K562 (cell line): Measurements from ENCODE around the gene CCT4. TPM values are rescaled to one million over a fixed set of nuclear protein-coding genes. Genes with fewer than 3 reads are reported as not detected.

Source experiments
- ATAC-seq: fragments of 200-7000 bp; cut with Tn5 transposase; 3 replicates; pipeline ENCODE4 v1.9.1; 2020; ENCODE audit warnings: moderate library complexity
- BruUV-seq: library from RNA; stranded (reverse); fragments of 400-500 nt; replicated peaks from 2 replicates; lab custom pipeline; 2021; lab: Mats Ljungman, UMichigan
- CTCF ChIA-PET: fragments of 300-600 bp; formaldehyde crosslinking; extraction: SDS; loops from one replicate; lab custom pipeline; 2021; ENCODE audit warnings: low intra/inter-chr PET ratio; lab: Yijun Ruan, JAX
- POLR2A ChIA-PET: fragments of 300-600, 350-650 bp; sonication (Branson Sonifier 250); formaldehyde crosslinking; extraction: SDS; loops from one replicate; lab custom pipeline; 2021; ENCODE audit warnings: antibody characterized with exemption, inconsistent platforms; lab: Yijun Ruan, JAX
- DNase-seq, 4 experiments: peaks; one replicate each; pipeline versions ENCODE4 v3.0.0 to v3.0.0-alpha.2; 2011 to 2018; ENCODE audit warnings: low spot score in 3 of 4, mixed read lengths in 3 of 4; ENCODE audit errors: extremely low read depth in 1 of 4
- FAIRE-seq: peaks from 2 replicates; lab custom pipeline; 2011; peaks lifted over from hg19 to GRCh38; lab: Jason Lieb, UNC
- H2AFZ ChIP-seq: 2 replicates; pipeline ENCODE4 v1.6.0; 2011; ENCODE audit warnings: low read depth, low read length, control low read depth, inconsistent platforms
- H3K27ac ChIP-seq: fragments of 200-600 bp; 3 replicates; pipeline ENCODE4 v1.8.0; 2011; ENCODE audit warnings: low read depth, mild to moderate bottlenecking, control low read depth, inconsistent platforms, low read length, moderate library complexity, mixed read lengths; ENCODE audit errors: extremely low read depth
- H3K27me3 ChIP-seq, 2 experiments: fragments of 300-600 bp in 1 of 2; 2 replicates in 1 of 2; 3 replicates in 1 of 2; pipeline versions ENCODE4 v1.6.0 to v1.8.0; 2011; ENCODE audit warnings: inconsistent platforms in 2 of 2, low read length in 2 of 2, mild to moderate bottlenecking in 1 of 2, mixed read lengths in 1 of 2, moderate library complexity in 1 of 2; ENCODE audit not compliant: control insufficient read depth in 2 of 2, insufficient read depth in 2 of 2
- H3K36me3 ChIP-seq: fragments of 300-600 bp; 3 replicates; pipeline ENCODE4 v1.8.0; 2011; ENCODE audit warnings: mild to moderate bottlenecking, low read length, inconsistent platforms; ENCODE audit not compliant: control insufficient read depth, insufficient read depth
- H3K4me1 ChIP-seq, 2 experiments: fragments of 200-600 bp in 1 of 2; replicated peaks in 1 of 2; 2 replicates in 1 of 2; 3 replicates in 1 of 2; pipeline versions ENCODE4 v1.5.1 to v1.8.0; 2011; ENCODE audit warnings: inconsistent platforms in 2 of 2, low read length in 2 of 2, mild to moderate bottlenecking in 1 of 2, mixed read lengths in 1 of 2, moderate library complexity in 1 of 2; ENCODE audit not compliant: control insufficient read depth in 2 of 2, insufficient read depth in 2 of 2
- H3K4me2 ChIP-seq: 2 replicates; pipeline ENCODE4 v1.6.1; 2011; ENCODE audit warnings: low read length, control low read depth, inconsistent platforms, mixed read lengths; ENCODE audit not compliant: insufficient read depth
- H3K4me3 ChIP-seq: fragments of 200-600 bp; sonication (generic), shearing (Covaris generic); 2 replicates; pipeline ENCODE4 v1.5.1; 2016; ENCODE audit warnings: control low read depth, inconsistent platforms
- H3K79me2 ChIP-seq: fragments of 200-600 bp; 3 replicates; pipeline ENCODE4 v1.8.0; 2011; ENCODE audit warnings: low read length, inconsistent platforms; ENCODE audit not compliant: control insufficient read depth, insufficient read depth
- H3K9ac ChIP-seq, 2 experiments: 2 replicates each; pipeline versions ENCODE4 v1.6.0 to v1.6.1; 2011; ENCODE audit warnings: low read depth in 2 of 2, low read length in 2 of 2, control low read depth in 1 of 2, inconsistent platforms in 1 of 2, mild to moderate bottlenecking in 1 of 2, mixed read lengths in 1 of 2; ENCODE audit not compliant: insufficient read depth in 1 of 2
- H3K9me1 ChIP-seq: one replicate; pipeline ENCODE4 v1.6.0; 2011; ENCODE audit warnings: inconsistent platforms, mild to moderate bottlenecking, low read length, moderate library complexity; ENCODE audit not compliant: control insufficient read depth, insufficient read depth
- H3K9me3 ChIP-seq: replicated peaks from 2 replicates; pipeline ENCODE4 v1.5.1; 2011; ENCODE audit warnings: low read depth, low read length, inconsistent platforms; ENCODE audit not compliant: control insufficient read depth, insufficient read depth
- H4K20me1 ChIP-seq: replicated peaks from 2 replicates; pipeline ENCODE4 v1.6.1; 2011; ENCODE audit warnings: low read length, inconsistent platforms, mixed read lengths; ENCODE audit not compliant: control insufficient read depth, insufficient read depth
- BCL6 ChIP-seq: fragments of 250-450 bp; sonication (Bioruptor Pico); IDR thresholded peaks from 2 replicates; pipeline ENCODE4 v1.4.0; 2020
- BRF2 ChIP-seq: IDR thresholded peaks from 3 replicates; pipeline ENCODE4 v1.6.1; 2011; ENCODE audit warnings: borderline replicate concordance, mild to moderate bottlenecking; ENCODE audit not compliant: insufficient read length, insufficient read depth
- CXXC5 ChIP-seq: fragments of 250-450 bp; sonication (Bioruptor Pico); IDR thresholded peaks from 2 replicates; pipeline ENCODE4 v1.8.0; 2022; ENCODE audit warnings: inconsistent platforms, mild to moderate bottlenecking, moderate library complexity
- E2F1 ChIP-seq: sonication (generic); formaldehyde crosslinking; IDR thresholded peaks from 2 replicates; pipeline ENCODE4 v1.8.1; 2023; ENCODE audit warnings: mild to moderate bottlenecking, missing genetic modification reagents, moderate library complexity
- ETV1 ChIP-seq: fragments of 450-650 bp; conservative IDR thresholded peaks from 2 replicates; pipeline ENCODE4 v1.6.1; 2016; ENCODE audit warnings: missing genetic modification characterization, control low read depth, low read depth, missing compliant biosample characterization
- EWSR1 ChIP-seq: fragments of 450-650 bp; IDR thresholded peaks from 2 replicates; pipeline ENCODE4 v1.6.1; 2018; ENCODE audit warnings: borderline replicate concordance, mild to moderate bottlenecking, low read depth, moderate library complexity; ENCODE audit not compliant: partially characterized antibody
- HDAC1 ChIP-seq, 2 experiments: fragments of 450-650 bp; IDR thresholded peaks; 2 replicates each; pipeline ENCODE4 v1.6.1; 2016 to 2017; ENCODE audit warnings: inconsistent platforms in 1 of 2, mild to moderate bottlenecking in 1 of 2, moderate library complexity in 1 of 2
- HNRNPK ChIP-seq: fragments of 200-400 bp; formaldehyde crosslinking; IDR thresholded peaks from one replicate; pipeline ENCODE4 v1.6.1; 2018; ENCODE audit warnings: mild to moderate bottlenecking, low read depth, low read length; ENCODE audit not compliant: poor library complexity, severe bottlenecking
- JUNB ChIP-seq: fragments of 450-650 bp; formaldehyde crosslinking; conservative IDR thresholded peaks from 2 replicates; pipeline ENCODE4 v1.4.0; 2020; ENCODE audit warnings: mild to moderate bottlenecking
- NFYB ChIP-seq: IDR thresholded peaks from 2 replicates; pipeline ENCODE4 v1.6.1; 2011; ENCODE audit warnings: mild to moderate bottlenecking, moderate library complexity; ENCODE audit not compliant: insufficient read length; ENCODE audit errors: extremely low read depth
- POLR2A ChIP-seq: fragments of 450-650 bp; conservative IDR thresholded peaks from 2 replicates; pipeline ENCODE4 v1.6.1; 2016
- TEAD4 ChIP-seq, 2 experiments: sonication (generic) in 1 of 2; formaldehyde crosslinking in 1 of 2; IDR thresholded peaks; 2 replicates each; pipeline versions ENCODE4 v1.6.1 to v1.8.0; 2012 to 2022; ENCODE audit warnings: borderline replicate concordance in 1 of 2, inconsistent platforms in 1 of 2, low read length in 1 of 2, mild to moderate bottlenecking in 1 of 2, missing genetic modification reagents in 1 of 2
- TFAM ChIP-seq: fragments of 250-450 bp; sonication (Bioruptor Pico); conservative IDR thresholded peaks from 2 replicates; pipeline ENCODE4 v1.5.0; 2021; ENCODE audit warnings: mild to moderate bottlenecking, moderate library complexity
- TRIM24 ChIP-seq, 2 experiments: fragments of 450-650 bp; IDR thresholded peaks; 2 replicates each; pipeline ENCODE4 v1.6.1; 2016
- ZFP30 ChIP-seq: fragments of 250-450 bp; sonication (Bioruptor Pico); IDR thresholded peaks from 2 replicates; pipeline ENCODE4 v1.8.0; 2022; ENCODE audit warnings: moderate library complexity, mild to moderate bottlenecking, inconsistent platforms, borderline replicate concordance
- ZNF311 ChIP-seq: fragments of 250-450 bp; sonication (Bioruptor Pico); IDR thresholded peaks from 2 replicates; pipeline ENCODE4 v1.4.0; 2020; ENCODE audit warnings: mild to moderate bottlenecking, moderate library complexity
- ZNF408 ChIP-seq: fragments of 250-450 bp; sonication (Bioruptor Pico); IDR thresholded peaks from 2 replicates; pipeline ENCODE4 v1.4.0; 2020; ENCODE audit warnings: low read depth, mild to moderate bottlenecking, moderate library complexity
- ZNF551 ChIP-seq: fragments of 250-450 bp; sonication (Bioruptor Pico); IDR thresholded peaks from 2 replicates; pipeline ENCODE4 v1.5.0; 2021; ENCODE audit warnings: mild to moderate bottlenecking, moderate library complexity
- WGBS: fragments of 100-300 bp; shearing (Covaris generic); methylation state at CpG from one replicate; pipeline ENCODE4 v1.1.6; 2016; ENCODE audit warnings: low coverage, mixed read lengths; ENCODE audit not compliant: insufficient coverage; ENCODE audit errors: missing lambda C conversion rate; 5-methylcytosine and 5-hydroxymethylcytosine counted together
- in situ Hi-C: fragments of 300-500 bp; cut with MboI; formaldehyde crosslinking; loops from 4 replicates; pipeline ENCODE4 v1.15.0; 2018; ENCODE audit warnings: inconsistent platforms, mixed read lengths
- intact Hi-C: fragments of 100-400 bp; cut with micrococcal nuclease; formaldehyde crosslinking; loops from 2 replicates; pipeline ENCODE4 v1.14.2; 2022
- polyA plus RNA-seq, 8 experiments: library from polyadenylated mRNA; depleted of rRNA in 4 of 8; stranded (reverse) in 5 of 8; unstranded in 3 of 8; fragments of >200 nt; fragmentation: Nextera tagmentation in 2 of 8; fragmentation: Illumina TruSeq in 1 of 8; extraction: Ambion mirVana in 2 of 8; extraction: Trizol in 1 of 8; gene quantifications; 2 replicates each; pipeline versions ENCODE4 v1.2.1 to v1.2.3, GENCODE V29; 2011 to 2014; ENCODE audit warnings: inconsistent platforms in 1 of 8, missing spikeins in 1 of 8
- total RNA-seq, 7 experiments: library from RNA; depleted of rRNA in 6 of 7; stranded (reverse); fragments of >200 nt in 6 of 7; fragmentation: Illumina TruSeq in 2 of 7; extraction: Trizol in 2 of 7; gene quantifications; 2 replicates each; pipeline versions ENCODE4 v1.2.1 to v1.2.3, GENCODE V29; 2011 to 2021; ENCODE audit warnings: low replicate concordance in 1 of 7
- TF ChIP-seq, protein P1 (sequence below): fragments of 450-650 bp; formaldehyde crosslinking; IDR thresholded peaks from 2 replicates; pipeline ENCODE4 v1.4.0; 2022; ENCODE audit warnings: missing genetic modification characterization

The CCT4 gene
- total and polyA plus RNA-seq, 9 of the 15 experiments (the other 6 are each of a cell fraction or from before 2014, with no cell fraction given) = 101 to 368 (median 303) TPM

GRCh38 chr2:61920548-61920947, 32.1 kb upstream of the CCT4 start:
- Histone ChIP-seq H2AFZ (no peak overlapping the region), H3K4me1 (peaks cover 2 to 10% of the 10 kb centered on the region in 2 experiments; a peak in 3 of 5 replicates), H3K9me1 (no peaks in the 10 kb centered on the region), H3K36me3 (no peaks in the 10 kb centered on the region), H3K27me3 (no peaks in the 10 kb centered on the region), H3K27ac (no peak overlapping the region), H3K9ac (no peak overlapping the region), H3K4me2 (no peak overlapping the region), H3K79me2 (no peaks in the 10 kb centered on the region), H3K4me3 (no peak overlapping the region), H4K20me1 (no peaks in the 10 kb centered on the region), H3K9me3 (no peaks in the 10 kb centered on the region)
- no TSS peak for BruUV-seq
- FAIRE-seq = no peak
- no peak for DNase-seq
- no peak for ATAC-seq
- CTCF ChIA-PET = no interaction called here
- in situ Hi-C loops (no loop called here), intact Hi-C loops (loop anchor here (5.0 kb wide), 1 partner anchor 52 kb away; no protein-coding TSS in a partner anchor)
- WGBS = 60% methylated on average over 1 of the region's 1 CpG
- POLR2A ChIA-PET = interaction anchor here (0.7 kb wide), 1 partner anchor 520 kb away, joined by 3 read pairs; no protein-coding TSS in a partner anchor
- no peak for TF ChIP-seq BCL6 (CRISPR knock-in tag)
- no peak for TF ChIP-seq NFYB
- no peak for TF ChIP-seq E2F1 (CRISPR knock-in tag)
- TF ChIP-seq TFAM (CRISPR knock-in tag) = no peak
- TF ChIP-seq HDAC1 (IDR thresholded peaks at IDR 0.05) = no peak
- no peak for TF ChIP-seq TEAD4 (IDR thresholded peaks at IDR 0.05; ENCODE audit: low read length)
- TF ChIP-seq TEAD4 (CRISPR knock-in tag; IDR thresholded peaks at IDR 0.05; ENCODE audit: borderline replicate concordance) = no peak
- TF ChIP-seq BRF2 = no peak
- TF ChIP-seq CXXC5 (CRISPR knock-in tag) = no peak
- no peak for TF ChIP-seq JUNB (CRISPR knock-in tag)
- TF ChIP-seq, protein P1, sequence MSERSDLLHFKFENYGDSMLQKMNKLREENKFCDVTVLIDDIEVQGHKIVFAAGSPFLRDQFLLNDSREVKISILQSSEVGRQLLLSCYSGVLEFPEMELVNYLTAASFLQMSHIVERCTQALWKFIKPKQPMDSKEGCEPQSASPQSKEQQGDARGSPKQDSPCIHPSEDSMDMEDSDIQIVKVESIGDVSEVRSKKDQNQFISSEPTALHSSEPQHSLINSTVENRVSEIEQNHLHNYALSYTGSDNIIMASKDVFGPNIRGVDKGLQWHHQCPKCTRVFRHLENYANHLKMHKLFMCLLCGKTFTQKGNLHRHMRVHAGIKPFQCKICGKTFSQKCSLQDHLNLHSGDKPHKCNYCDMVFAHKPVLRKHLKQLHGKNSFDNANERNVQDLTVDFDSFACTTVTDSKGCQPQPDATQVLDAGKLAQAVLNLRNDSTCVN (CRISPR knock-in tag) = no peak
- TF ChIP-seq TRIM24 (IDR thresholded peaks at IDR 0.05) = no peak
- TF ChIP-seq ZFP30 (CRISPR knock-in tag) = no peak
- no peak for TF ChIP-seq EWSR1
- no peak for TF ChIP-seq ETV1
- no peak for TF ChIP-seq ZNF311 (CRISPR knock-in tag)
- no peak for TF ChIP-seq ZNF551 (CRISPR knock-in tag)
- no peak for TF ChIP-seq POLR2A
- TF ChIP-seq ZNF408 = no peak
- TF ChIP-seq HNRNPK = no peak
